GM12878 (cell line): ENCODE data around the gene SMIM13. TPM values are rescaled to one million over a fixed set of nuclear protein-coding genes. Genes with fewer than 3 reads are reported as not detected.

Experiments
- BHLHE40 ChIP-seq, 2 experiments: fragments of 450-650 bp in 1 of 2; IDR thresholded peaks; 2 replicates each; pipeline ENCODE4 v1.6.1; 2011 to 2017; ENCODE audit warnings: low read depth in 2 of 2, borderline replicate concordance in 1 of 2, improper control_type of control experiment in 1 of 2, low read length in 1 of 2, mild to moderate bottlenecking in 1 of 2
- CBX5 ChIP-seq: sonication (generic); IDR thresholded peaks from 2 replicates; pipeline ENCODE4 v1.6.1; 2016; ENCODE audit warnings: low read depth, moderate library complexity, mild to moderate bottlenecking, inconsistent platforms
- EED ChIP-seq: sonication (generic); IDR thresholded peaks from 2 replicates; pipeline ENCODE4 v1.6.1; 2016; ENCODE audit warnings: antibody characterized with exemption, low read depth
- MYC ChIP-seq: IDR thresholded peaks from 2 replicates; pipeline ENCODE4 v1.6.1; 2011; ENCODE audit warnings: mild to moderate bottlenecking, low read length, moderate library complexity, inconsistent platforms; ENCODE audit not compliant: insufficient read depth, insufficient replicate concordance, insufficient read length, severe bottlenecking
- NR2C1 ChIP-seq: fragments of 450-650 bp; IDR thresholded peaks from 2 replicates; pipeline ENCODE4 v1.6.1; 2017; ENCODE audit warnings: antibody characterized with exemption, mild to moderate bottlenecking, moderate library complexity
- POLR2AphosphoS5 ChIP-seq: IDR thresholded peaks from 2 replicates; pipeline ENCODE4 v1.6.1; 2011; ENCODE audit warnings: mild to moderate bottlenecking, low read length, inconsistent platforms
- RBBP5 ChIP-seq: fragments of 200-600 bp; sonication (generic); conservative IDR thresholded peaks from 2 replicates; pipeline ENCODE4 v1.6.1; 2016
- RFX5 ChIP-seq: IDR thresholded peaks from 2 replicates; pipeline ENCODE4 v1.6.1; 2011; ENCODE audit warnings: low read depth, low read length, improper control_type of control experiment
- SPI1 ChIP-seq: IDR thresholded peaks from 2 replicates; pipeline ENCODE4 v1.6.1; 2011; ENCODE audit warnings: low read depth, mild to moderate bottlenecking, low read length, moderate library complexity, borderline replicate concordance; ENCODE audit not compliant: insufficient read depth
- ZNF207 ChIP-seq: fragments of 450-650 bp; IDR thresholded peaks from 2 replicates; pipeline ENCODE4 v1.6.1; 2014; ENCODE audit warnings: antibody characterized with exemption, mild to moderate bottlenecking, borderline replicate concordance
- polyA plus RNA-seq, 11 experiments: library from polyadenylated mRNA; depleted of rRNA in 4 of 11; unstranded in 6 of 11; stranded (reverse) in 5 of 11; fragments of >200 nt; fragmentation: Nextera tagmentation in 4 of 11; fragmentation: Illumina TruSeq in 1 of 11; extraction: Ambion mirVana in 4 of 11; extraction: Trizol in 1 of 11; gene quantifications; 1 replicate in 1 of 11; 2 replicates in 10 of 11; pipeline versions ENCODE4 v1.2.1 to v1.2.3, GENCODE V29; 2011 to 2016; ENCODE audit warnings: inconsistent platforms in 2 of 11, missing spikeins in 2 of 11, low read depth in 1 of 11
- total RNA-seq, 4 experiments: library from RNA; depleted of rRNA in 3 of 4; stranded (reverse); fragments of >200 nt in 3 of 4; fragmentation: Illumina TruSeq in 1 of 4; extraction: Trizol in 1 of 4; gene quantifications; 2 replicates each; pipeline versions ENCODE4 v1.2.1 to v1.2.3, GENCODE V29; 2013 to 2021
- TF ChIP-seq, protein P1 (sequence below): fragments of 450-650 bp; IDR thresholded peaks from 2 replicates; pipeline ENCODE4 v1.6.1; 2018; ENCODE audit warnings: borderline replicate concordance, mild to moderate bottlenecking; ENCODE audit not compliant: partially characterized antibody
- TF ChIP-seq, protein P2 (sequence below): fragments of 450-650 bp; IDR thresholded peaks from 2 replicates; pipeline ENCODE4 v1.6.1; 2016; ENCODE audit warnings: mild to moderate bottlenecking, moderate library complexity, borderline replicate concordance
- TF ChIP-seq, protein P3 (sequence below): fragments of 450-650 bp; conservative IDR thresholded peaks from 2 replicates; pipeline ENCODE4 v1.6.1; 2017; ENCODE audit warnings: mild to moderate bottlenecking, moderate library complexity
- TF ChIP-seq, protein P4 (sequence below): fragments of 450-650 bp; IDR thresholded peaks from 2 replicates; pipeline ENCODE4 v1.6.1; 2017; ENCODE audit warnings: low read depth, mild to moderate bottlenecking, moderate library complexity
- TF ChIP-seq, protein P5 (sequence below): fragments of 450-650 bp; IDR thresholded peaks from 2 replicates; pipeline ENCODE4 v1.6.1; 2016; ENCODE audit warnings: mild to moderate bottlenecking

Gene SMIM13
- total and polyA plus RNA-seq, 10 of the 15 experiments (the other 5 are each of a cell fraction or from before 2014, with no cell fraction given) = 2.0 to 8.5 (median 4.7) TPM

DNA sequence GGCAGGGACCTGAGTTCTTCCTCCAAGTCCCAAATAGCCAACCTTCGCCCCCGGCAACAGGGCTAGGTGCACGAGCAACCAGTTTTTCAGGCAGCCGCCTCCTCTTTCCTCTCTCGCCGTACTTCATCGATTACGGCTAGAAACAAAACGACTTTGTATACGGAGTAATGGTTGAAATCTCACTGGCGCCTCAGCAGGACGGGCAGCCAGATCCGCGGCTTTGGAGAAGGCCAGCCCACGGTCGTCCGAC lies 333 bp upstream of the SMIM13 start (continued):
- TF ChIP-seq, protein P1, sequence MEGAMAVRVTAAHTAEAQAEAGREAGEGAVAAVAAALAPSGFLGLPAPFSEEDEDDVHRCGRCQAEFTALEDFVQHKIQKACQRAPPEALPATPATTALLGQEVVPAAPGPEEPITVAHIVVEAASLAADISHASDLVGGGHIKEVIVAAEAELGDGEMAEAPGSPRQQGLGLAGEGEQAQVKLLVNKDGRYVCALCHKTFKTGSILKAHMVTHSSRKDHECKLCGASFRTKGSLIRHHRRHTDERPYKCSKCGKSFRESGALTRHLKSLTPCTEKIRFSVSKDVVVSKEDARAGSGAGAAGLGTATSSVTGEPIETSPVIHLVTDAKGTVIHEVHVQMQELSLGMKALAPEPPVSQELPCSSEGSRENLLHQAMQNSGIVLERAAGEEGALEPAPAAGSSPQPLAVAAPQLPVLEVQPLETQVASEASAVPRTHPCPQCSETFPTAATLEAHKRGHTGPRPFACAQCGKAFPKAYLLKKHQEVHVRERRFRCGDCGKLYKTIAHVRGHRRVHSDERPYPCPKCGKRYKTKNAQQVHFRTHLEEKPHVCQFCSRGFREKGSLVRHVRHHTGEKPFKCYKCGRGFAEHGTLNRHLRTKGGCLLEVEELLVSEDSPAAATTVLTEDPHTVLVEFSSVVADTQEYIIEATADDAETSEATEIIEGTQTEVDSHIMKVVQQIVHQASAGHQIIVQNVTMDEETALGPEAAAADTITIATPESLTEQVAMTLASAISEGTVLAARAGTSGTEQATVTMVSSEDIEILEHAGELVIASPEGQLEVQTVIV = no peak
- TF ChIP-seq, protein P2, sequence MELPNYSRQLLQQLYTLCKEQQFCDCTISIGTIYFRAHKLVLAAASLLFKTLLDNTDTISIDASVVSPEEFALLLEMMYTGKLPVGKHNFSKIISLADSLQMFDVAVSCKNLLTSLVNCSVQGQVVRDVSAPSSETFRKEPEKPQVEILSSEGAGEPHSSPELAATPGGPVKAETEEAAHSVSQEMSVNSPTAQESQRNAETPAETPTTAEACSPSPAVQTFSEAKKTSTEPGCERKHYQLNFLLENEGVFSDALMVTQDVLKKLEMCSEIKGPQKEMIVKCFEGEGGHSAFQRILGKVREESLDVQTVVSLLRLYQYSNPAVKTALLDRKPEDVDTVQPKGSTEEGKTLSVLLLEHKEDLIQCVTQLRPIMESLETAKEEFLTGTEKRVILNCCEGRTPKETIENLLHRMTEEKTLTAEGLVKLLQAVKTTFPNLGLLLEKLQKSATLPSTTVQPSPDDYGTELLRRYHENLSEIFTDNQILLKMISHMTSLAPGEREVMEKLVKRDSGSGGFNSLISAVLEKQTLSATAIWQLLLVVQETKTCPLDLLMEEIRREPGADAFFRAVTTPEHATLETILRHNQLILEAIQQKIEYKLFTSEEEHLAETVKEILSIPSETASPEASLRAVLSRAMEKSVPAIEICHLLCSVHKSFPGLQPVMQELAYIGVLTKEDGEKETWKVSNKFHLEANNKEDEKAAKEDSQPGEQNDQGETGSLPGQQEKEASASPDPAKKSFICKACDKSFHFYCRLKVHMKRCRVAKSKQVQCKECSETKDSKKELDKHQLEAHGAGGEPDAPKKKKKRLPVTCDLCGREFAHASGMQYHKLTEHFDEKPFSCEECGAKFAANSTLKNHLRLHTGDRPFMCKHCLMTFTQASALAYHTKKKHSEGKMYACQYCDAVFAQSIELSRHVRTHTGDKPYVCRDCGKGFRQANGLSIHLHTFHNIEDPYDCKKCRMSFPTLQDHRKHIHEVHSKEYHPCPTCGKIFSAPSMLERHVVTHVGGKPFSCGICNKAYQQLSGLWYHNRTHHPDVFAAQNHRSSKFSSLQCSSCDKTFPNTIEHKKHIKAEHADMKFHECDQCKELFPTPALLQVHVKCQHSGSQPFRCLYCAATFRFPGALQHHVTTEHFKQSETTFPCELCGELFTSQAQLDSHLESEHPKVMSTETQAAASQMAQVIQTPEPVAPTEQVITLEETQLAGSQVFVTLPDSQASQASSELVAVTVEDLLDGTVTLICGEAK = no peak
- TF ChIP-seq, protein P3, sequence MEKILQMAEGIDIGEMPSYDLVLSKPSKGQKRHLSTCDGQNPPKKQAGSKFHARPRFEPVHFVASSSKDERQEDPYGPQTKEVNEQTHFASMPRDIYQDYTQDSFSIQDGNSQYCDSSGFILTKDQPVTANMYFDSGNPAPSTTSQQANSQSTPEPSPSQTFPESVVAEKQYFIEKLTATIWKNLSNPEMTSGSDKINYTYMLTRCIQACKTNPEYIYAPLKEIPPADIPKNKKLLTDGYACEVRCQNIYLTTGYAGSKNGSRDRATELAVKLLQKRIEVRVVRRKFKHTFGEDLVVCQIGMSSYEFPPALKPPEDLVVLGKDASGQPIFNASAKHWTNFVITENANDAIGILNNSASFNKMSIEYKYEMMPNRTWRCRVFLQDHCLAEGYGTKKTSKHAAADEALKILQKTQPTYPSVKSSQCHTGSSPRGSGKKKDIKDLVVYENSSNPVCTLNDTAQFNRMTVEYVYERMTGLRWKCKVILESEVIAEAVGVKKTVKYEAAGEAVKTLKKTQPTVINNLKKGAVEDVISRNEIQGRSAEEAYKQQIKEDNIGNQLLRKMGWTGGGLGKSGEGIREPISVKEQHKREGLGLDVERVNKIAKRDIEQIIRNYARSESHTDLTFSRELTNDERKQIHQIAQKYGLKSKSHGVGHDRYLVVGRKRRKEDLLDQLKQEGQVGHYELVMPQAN = peak; percentile 18
- TF ChIP-seq POLR2AphosphoS5 (peak; percentile 69; the same call in 1 of the 2 replicates), NR2C1 (no peak), RFX5 (no peak), BHLHE40 (IDR thresholded peaks at IDR 0.05; ENCODE audit: borderline replicate concordance in 1 of 2, low read depth in 2 of 2, low read length in 1 of 2) (peak in 1 of 2 experiments; percentile 45; a peak in 1 of 4 replicates), SPI1 (no peak), MYC (no peak), ZNF207 (no peak), CBX5 (0 out of 2 replicates have a peak, but pooled peaks have one; percentile 9), EED (0 out of 2 replicates have a peak, but pooled peaks have one; percentile 4), RBBP5 (no peak)
- TF ChIP-seq, protein P4, sequence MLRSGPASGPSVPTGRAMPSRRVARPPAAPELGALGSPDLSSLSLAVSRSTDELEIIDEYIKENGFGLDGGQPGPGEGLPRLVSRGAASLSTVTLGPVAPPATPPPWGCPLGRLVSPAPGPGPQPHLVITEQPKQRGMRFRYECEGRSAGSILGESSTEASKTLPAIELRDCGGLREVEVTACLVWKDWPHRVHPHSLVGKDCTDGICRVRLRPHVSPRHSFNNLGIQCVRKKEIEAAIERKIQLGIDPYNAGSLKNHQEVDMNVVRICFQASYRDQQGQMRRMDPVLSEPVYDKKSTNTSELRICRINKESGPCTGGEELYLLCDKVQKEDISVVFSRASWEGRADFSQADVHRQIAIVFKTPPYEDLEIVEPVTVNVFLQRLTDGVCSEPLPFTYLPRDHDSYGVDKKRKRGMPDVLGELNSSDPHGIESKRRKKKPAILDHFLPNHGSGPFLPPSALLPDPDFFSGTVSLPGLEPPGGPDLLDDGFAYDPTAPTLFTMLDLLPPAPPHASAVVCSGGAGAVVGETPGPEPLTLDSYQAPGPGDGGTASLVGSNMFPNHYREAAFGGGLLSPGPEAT = 0 out of 2 replicates have a peak, but pooled peaks have one; percentile 33
- TF ChIP-seq, protein P5, sequence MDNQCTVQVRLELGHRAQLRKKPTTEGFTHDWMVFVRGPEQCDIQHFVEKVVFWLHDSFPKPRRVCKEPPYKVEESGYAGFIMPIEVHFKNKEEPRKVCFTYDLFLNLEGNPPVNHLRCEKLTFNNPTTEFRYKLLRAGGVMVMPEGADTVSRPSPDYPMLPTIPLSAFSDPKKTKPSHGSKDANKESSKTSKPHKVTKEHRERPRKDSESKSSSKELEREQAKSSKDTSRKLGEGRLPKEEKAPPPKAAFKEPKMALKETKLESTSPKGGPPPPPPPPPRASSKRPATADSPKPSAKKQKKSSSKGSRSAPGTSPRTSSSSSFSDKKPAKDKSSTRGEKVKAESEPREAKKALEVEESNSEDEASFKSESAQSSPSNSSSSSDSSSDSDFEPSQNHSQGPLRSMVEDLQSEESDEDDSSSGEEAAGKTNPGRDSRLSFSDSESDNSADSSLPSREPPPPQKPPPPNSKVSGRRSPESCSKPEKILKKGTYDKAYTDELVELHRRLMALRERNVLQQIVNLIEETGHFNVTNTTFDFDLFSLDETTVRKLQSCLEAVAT = peak; percentile 60; the same call in 1 of the 2 replicates
